ENCODE measurements around the gene ETV3.

GRCh38 chr1:157154291-157154690 is 16.1 kb upstream of the ETV3 start:
- TF ChIP-seq CTCF (IDR thresholded peaks at IDR 0.05), result no peak
- TF ChIP-seq POLR2A (IDR thresholded peaks at IDR 0.05), result no peak
